SK-N-MC (cell line): ENCODE measurements around the gene MAP1LC3B.

Experiments
- EZH2 ChIP-seq: fragments of 200-600 bp; sonication (generic); IDR thresholded peaks from one replicate; pipeline ENCODE4 v1.6.1; 2017; ENCODE audit warnings: antibody characterized with exemption
- POLR2AphosphoS5 ChIP-seq: IDR thresholded peaks from 2 replicates; pipeline ENCODE4 v1.6.1; 2012; ENCODE audit warnings: mild to moderate bottlenecking, low read depth, low read length, borderline replicate concordance

- TF ChIP-seq EZH2: no peak
- TF ChIP-seq POLR2AphosphoS5: no peak
Observed at GRCh38 chr16:87442581-87442966, 50.4 kb downstream of the MAP1LC3B start.
